ENCODE results near the gene TTPAL.

TTPAL gene

DNA sequence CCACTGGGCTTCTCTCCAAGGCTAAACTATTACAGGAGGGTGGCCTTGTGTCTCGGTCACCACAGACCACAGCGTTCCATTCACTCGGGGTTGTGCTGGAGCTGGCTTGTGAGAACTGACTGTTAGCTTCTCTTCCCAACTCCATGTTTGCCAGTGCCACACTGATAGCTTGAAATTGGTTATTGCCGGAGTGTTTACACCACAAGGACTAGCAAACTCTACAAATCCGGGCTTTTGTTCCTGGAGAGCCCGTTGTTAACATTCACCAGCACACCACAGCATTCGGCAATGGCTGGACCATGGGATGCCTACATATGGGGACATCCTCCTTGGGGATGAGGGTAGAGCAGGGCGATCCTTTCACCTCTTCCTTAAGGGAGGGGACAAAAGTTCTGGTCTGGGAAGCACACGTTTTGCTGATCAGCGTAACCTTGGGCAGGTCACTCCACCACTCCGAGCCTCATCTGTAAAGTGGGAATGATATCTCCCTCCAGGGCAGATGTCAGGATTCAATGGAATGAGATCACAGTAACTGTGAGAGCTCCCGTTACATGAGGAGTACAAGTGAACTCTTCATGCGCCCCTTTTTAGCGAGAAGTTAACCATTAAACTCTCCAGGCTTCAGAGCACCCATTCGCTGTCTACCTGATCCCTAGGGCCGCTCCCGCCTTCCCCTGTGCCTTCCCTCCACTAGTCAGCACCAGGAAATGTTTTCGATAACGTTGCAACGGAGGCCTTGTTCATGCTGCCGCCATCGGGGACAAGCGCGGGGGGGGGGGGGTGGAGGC is 41.7 kb upstream of the TTPAL start:
- Histone ChIP-seq H3K4me1 (no peaks in the 10 kb centered on the region), H3K9me3 (no peaks in the 10 kb centered on the region), H3K27me3 (ENCODE audit: low read depth) (peaks cover 7% of the 10 kb centered on the region), H3K4me3 (no peak overlapping the region), H3K36me3 (replicated peaks) (no peaks in the 10 kb centered on the region)
- in situ Hi-C loops (cut with MboI; ENCODE audit: low sequenced_read_pairs) = no loop called here
- DNase-seq (ENCODE audit: low spot score in 2 of 2) = no peak

DNA sequence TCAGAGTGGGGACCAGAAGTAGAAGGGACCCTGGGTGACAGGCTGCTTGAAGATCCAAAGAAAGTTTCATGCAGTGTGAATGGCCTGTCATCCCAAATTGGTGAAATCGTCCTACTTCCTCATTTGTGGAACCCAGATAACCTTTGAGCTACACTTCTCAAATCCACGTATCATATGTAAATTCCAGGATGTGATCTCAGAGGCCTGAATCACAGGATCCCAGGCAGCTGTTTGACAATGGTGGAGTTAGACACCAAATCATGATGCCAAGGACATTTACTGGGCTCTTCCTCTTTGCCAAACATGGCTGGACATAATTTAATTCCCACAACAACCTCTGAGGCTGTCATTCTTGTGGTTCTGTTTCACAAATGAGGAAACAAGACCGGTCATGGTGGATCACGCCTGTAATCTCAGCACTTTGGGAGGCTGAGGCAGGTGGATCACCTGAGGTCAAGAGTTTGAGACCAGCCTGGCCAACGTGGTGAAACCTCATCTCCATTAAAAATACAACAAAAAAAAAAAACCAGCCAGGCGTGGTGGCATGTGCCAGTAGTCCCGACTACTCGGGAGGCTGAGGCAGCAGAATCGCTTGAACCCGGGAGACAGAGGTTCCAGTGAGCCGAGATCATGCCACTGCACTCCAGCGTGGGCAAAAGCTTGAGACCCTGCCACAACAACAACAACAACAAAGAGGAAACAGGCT is 39.9 kb upstream of the TTPAL start:
- Histone ChIP-seq H3K36me3 (replicated peaks) (no peaks in the 10 kb centered on the region), H3K9me3 (no peaks in the 10 kb centered on the region), H3K27me3 (ENCODE audit: low read depth) (peaks cover 7% of the 10 kb centered on the region), H3K4me1 (no peaks in the 10 kb centered on the region), H3K4me3 (no peak overlapping the region)
- in situ Hi-C loops (cut with MboI; ENCODE audit: low sequenced_read_pairs) = no loop called here
- no peak for DNase-seq (ENCODE audit: low spot score in 2 of 2)

DNA sequence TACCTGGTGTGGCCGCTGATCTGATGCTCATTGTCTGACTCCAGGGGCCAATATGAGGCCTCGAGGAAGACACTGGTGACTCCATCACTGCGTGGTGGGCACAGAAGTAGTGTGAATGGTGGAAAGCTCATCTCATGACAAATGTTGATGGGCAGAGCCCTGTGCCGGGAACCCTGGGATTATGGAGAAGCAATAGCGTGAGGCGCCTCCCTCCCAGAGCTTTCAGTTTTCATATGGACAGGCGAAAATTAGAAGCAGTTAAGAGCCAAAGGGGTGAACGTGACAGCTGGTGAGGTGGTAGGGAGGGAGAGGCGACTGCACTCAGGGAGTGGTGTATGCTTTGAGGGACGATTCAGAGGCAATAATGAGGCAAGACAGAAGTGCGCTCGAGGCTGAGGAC is 39.3 kb upstream of the TTPAL start:
- H3K9me3 ChIP-seq = no peaks in the 10 kb centered on the region
- no peak for DNase-seq (ENCODE audit: low spot score in 2 of 2)
- no peaks in the 10 kb centered on the region for H3K36me3 ChIP-seq (replicated peaks)
- H3K4me3 ChIP-seq = no peak overlapping the region
- no peaks in the 10 kb centered on the region for H3K4me1 ChIP-seq
- H3K27me3 ChIP-seq (ENCODE audit: low read depth) = peaks cover 7% of the 10 kb centered on the region
- in situ Hi-C loops (cut with MboI; ENCODE audit: low sequenced_read_pairs) = no loop called here

DNA sequence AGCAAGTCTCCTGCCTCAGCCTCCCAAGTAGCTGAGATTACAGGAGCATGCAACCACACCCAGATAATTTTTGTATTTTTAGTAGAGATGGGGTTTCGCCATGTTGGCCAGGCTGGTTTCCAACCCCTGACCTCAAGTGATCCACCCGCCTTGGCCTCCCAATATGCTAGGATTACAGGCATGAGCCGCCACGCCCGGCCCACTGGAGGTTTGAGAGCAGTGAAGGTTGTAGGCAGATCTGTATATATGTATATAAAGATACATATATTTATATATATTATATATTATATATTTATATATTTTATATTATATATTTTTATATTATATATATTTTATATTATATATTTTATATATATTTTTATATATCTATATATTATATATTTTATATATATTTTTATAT is 38.2 kb upstream of the TTPAL start:
- no peaks in the 10 kb centered on the region for H3K36me3 ChIP-seq (replicated peaks)
- DNase-seq (ENCODE audit: low spot score in 2 of 2) = no peak
- no peak overlapping the region for H3K4me3 ChIP-seq
- no peaks in the 10 kb centered on the region for H3K9me3 ChIP-seq
- in situ Hi-C loops (cut with MboI; ENCODE audit: low sequenced_read_pairs) = no loop called here
- H3K4me1 ChIP-seq = no peaks in the 10 kb centered on the region
- H3K27me3 ChIP-seq (ENCODE audit: low read depth) = peaks cover 7% of the 10 kb centered on the region

DNA sequence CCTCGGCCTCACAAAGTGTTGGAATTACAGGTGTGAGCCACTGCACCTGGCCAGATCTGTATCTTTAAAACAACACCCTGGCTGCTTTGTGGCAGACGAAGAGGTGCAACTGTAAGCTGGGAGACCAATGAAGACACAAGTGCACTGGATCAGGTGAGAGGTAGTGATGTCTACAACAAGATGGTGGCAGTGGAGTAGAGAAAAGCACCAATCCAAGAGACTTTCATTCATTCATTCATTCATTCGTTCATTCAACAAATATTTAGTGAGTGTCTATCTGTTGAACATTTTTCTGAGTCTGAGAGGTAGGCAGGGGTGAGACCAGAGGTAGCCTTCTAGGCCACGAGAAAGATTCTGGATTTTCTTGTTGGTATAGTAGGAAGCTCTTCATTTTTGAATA is 36.9 kb upstream of the TTPAL start:
- in situ Hi-C loops (cut with MboI; ENCODE audit: low sequenced_read_pairs) = no loop called here
- H3K36me3 ChIP-seq (replicated peaks) = no peaks in the 10 kb centered on the region

DNA sequence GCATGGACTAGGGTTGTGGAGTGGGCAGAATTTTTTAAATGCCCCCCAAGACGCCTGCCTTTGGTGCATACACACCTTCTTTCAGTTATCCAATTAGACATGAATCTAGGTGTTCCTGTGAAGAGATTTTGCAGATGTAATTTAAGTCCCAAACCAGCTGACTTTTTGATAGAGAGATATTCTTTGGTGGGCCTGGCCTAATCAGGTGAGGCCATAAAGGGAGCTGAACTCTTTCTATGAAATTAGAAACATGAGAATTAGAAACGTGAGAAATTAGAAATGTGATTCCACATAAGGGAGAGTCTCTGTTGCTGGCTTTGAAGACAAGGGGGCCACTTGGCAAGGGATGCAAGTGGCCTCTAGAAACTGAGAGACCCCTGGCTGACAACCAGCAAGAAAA is 36.4 kb upstream of the TTPAL start:
- Histone ChIP-seq H3K4me3 (no peak overlapping the region), H3K4me1 (no peaks in the 10 kb centered on the region), H3K9me3 (no peaks in the 10 kb centered on the region), H3K36me3 (replicated peaks) (no peaks in the 10 kb centered on the region), H3K27me3 (ENCODE audit: low read depth) (no peaks in the 10 kb centered on the region)
- no peak for DNase-seq (ENCODE audit: low spot score in 2 of 2)
- in situ Hi-C loops (cut with MboI; ENCODE audit: low sequenced_read_pairs) = no loop called here

More for the DNA sequence above, 36.9 kb upstream of the TTPAL start:
- H3K4me1 ChIP-seq = no peaks in the 10 kb centered on the region
- no peaks in the 10 kb centered on the region for H3K9me3 ChIP-seq
- H3K4me3 ChIP-seq = no peak overlapping the region
- H3K27me3 ChIP-seq (ENCODE audit: low read depth) = no peaks in the 10 kb centered on the region; the same call in 1 of the 2 replicates
- DNase-seq (ENCODE audit: low spot score in 2 of 2) = no peak

DNA sequence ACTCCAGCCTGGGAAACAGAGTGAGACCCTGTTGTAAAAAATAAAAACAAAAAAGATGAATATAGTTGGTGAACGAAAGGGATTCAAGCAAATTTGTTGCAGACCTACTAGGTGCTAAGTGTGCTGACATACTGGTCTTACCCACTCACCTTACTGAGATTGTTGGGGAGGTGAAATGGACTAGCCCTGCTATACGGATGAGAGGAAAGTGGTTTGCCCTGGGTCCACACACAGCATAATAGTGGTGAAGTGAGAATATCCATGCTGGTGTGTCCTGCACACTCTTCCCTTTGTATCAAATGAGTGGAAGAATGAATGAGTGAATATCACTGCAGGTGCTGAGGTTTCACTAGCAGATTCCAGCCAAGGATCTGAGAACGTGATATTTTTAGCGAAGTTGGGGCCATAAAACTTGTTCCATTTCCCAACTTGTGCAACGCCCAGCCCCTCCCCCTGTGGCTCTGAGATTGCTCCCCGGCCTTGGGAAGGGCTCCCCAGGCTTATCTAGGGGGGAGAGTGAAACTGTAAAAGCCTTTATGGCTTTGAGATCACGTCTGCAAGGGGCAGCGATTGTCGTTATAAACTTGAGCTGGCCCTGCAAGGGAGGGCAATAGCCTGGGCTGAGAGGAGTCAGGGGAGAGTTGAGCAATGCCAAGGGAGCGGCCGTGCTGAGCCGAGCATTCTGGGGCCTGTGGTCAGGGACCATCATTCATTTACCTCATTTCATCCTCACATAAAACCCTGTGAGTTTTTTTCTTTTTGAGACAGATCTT is 33.2 kb upstream of the TTPAL start:
- in situ Hi-C loops (cut with MboI; ENCODE audit: low sequenced_read_pairs) = no loop called here
- H3K27me3 ChIP-seq (ENCODE audit: low read depth) = no peaks in the 10 kb centered on the region
- H3K4me3 ChIP-seq = no peak overlapping the region
- no peaks in the 10 kb centered on the region for H3K4me1 ChIP-seq
- no peak for DNase-seq (ENCODE audit: low spot score in 2 of 2)
- no peaks in the 10 kb centered on the region for H3K9me3 ChIP-seq
- no peaks in the 10 kb centered on the region for H3K36me3 ChIP-seq (replicated peaks)

DNA sequence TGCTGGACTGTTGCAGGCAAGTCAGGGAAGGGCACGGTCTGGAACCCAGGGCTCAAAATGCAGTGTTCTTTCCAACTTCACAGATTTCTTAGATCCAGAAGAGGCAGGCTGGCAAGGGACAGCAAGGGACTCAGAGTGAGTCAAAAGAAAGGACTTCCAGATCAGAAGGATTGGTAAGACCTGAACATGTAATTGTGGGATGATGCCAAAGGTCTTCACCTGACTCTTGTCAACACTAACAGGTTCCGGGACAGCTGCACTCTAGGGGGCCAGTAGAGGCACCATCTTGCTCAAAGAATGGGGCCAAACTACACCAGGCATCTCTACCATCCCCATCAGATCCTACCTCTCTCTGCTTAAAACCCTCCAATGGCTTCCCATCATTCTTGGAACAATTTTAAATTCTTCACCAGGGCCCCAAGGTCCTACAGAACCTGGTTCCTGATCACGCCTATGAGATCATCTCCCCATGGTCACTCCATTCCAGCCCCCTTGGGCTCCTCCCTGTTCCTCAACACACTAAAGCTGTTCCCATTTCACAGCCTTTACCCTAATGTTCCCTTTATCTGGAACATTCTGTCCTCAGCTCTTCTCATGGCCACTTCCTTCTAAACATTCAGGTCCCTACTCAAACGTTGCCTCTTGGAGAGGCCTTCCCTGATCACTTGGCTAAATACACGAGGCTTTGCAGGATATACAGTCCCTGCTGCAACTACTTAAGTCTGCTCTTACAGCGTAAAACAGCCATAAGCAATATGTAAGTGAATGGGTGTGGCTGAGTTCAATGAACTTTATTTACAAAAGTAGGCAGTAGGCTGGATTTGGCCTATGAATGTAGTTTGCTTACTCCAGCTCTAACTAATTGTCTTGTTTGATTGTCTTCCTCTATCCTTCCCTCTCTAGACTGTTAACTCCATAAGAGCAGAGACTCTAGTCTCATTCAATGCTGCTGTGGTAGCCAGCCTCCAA is 29.6 kb upstream of the TTPAL start:
- H3K4me3 ChIP-seq = no peak overlapping the region
- H3K27me3 ChIP-seq (ENCODE audit: low read depth) = no peaks in the 10 kb centered on the region
- in situ Hi-C loops (cut with MboI; ENCODE audit: low sequenced_read_pairs) = no loop called here
- H3K4me1 ChIP-seq = no peaks in the 10 kb centered on the region
- H3K36me3 ChIP-seq (replicated peaks) = no peaks in the 10 kb centered on the region
- H3K9me3 ChIP-seq = no peaks in the 10 kb centered on the region
- DNase-seq (ENCODE audit: low spot score in 2 of 2) = no peak

DNA sequence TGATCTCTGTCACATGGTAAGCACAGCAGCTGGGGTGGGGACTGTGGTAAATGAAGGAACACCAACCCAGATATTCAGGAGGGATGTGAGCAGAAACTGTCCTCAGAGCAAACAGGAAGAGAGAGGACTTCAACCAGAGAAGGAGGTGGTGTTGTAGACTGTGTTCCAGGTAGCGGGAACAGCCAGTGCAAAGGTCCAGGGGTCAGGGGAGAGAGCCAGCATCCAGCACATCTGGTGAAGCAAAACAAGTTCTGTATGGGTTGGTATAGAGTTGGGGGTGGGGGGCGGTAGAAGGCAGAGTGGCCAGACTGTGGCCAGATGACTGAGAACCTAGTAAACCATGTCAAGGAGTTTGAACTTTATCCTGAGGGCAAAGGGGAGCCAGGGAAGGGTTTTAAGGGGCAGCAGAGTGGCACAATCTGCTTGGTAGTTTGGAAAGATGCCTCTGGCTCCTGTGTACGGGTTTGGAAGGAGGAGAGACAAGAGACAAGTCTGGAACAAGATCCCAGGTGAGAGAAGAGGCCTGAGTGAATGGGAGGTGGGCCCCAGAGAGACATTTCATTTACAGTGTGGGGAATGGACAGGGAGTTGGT is 27.8 kb upstream of the TTPAL start:
- in situ Hi-C loops (cut with MboI; ENCODE audit: low sequenced_read_pairs) = no loop called here
- Histone ChIP-seq H3K36me3 (replicated peaks) (no peaks in the 10 kb centered on the region), H3K4me3 (no peak overlapping the region), H3K4me1 (no peaks in the 10 kb centered on the region), H3K9me3 (no peaks in the 10 kb centered on the region), H3K27me3 (ENCODE audit: low read depth) (no peaks in the 10 kb centered on the region)
- DNase-seq (ENCODE audit: low spot score in 2 of 2) = no peak

DNA sequence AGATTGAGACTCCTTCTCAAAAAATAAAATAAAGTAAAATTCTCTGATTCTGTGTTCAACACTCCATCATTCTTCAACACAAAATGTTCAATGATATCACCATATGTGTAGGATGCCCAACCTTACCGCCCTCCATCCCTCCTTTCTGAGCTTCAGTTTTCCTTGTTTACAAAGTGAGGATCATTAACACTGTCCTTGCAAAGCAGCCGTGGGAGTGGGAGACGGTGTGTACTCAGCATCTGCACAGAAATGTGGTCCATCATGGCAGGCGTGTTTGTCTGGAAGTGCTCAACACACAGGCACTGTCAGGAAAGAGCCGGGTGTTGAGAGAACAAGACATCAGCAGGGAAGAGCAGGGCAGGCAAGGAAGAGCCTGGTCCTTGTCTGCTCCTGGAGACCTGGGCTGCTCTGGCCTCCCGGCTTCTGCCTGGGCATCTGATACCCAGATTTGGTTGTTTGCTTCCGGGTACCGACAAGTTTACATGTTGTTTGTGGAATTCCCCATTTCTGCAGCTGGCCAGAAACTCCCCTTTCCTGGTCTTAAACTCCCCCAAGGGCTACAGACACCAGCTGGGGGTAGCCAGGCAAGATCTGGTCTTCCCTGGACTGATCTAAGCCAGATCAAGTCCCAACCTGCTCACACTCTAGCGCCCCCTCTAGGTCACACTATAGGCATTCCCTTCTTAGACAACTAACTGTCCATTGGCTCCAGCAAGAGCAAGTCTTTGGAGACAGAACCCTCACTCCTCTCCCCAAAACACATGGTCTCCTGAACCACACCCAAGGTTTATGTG is 26.7 kb upstream of the TTPAL start:
- no peaks in the 10 kb centered on the region for H3K9me3 ChIP-seq
- in situ Hi-C loops (cut with MboI; ENCODE audit: low sequenced_read_pairs) = no loop called here
- no peaks in the 10 kb centered on the region for H3K36me3 ChIP-seq (replicated peaks)
- no peaks in the 10 kb centered on the region for H3K4me1 ChIP-seq
- no peak overlapping the region for H3K4me3 ChIP-seq
- DNase-seq (ENCODE audit: low spot score in 2 of 2) = peak in 1 of 2 experiments; percentile 65
- H3K27me3 ChIP-seq (ENCODE audit: low read depth) = no peaks in the 10 kb centered on the region

DNA sequence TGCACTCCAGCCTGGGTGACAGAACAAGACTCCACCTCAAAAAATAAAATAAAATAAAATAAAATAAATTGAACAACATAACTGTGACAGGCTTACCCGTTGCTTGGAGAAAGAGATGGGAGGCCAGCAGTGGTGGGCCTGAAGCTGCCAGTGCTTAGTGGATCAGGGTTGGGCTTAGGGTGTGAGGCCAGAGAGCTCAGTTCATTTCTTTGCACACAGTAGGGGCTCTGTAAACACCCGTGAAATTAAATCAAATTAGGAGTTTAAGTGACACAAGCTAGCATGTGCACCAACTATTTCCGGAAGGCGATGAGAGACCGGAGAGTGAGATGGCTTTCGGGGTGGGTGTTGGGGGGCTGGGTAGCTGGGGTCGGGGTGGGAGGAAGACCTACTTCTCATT is 25.8 kb upstream of the TTPAL start:
- no peak for DNase-seq (ENCODE audit: low spot score in 2 of 2)
- H3K9me3 ChIP-seq = no peaks in the 10 kb centered on the region
- no peaks in the 10 kb centered on the region for H3K36me3 ChIP-seq (replicated peaks)
- H3K4me3 ChIP-seq = no peak overlapping the region
- no peaks in the 10 kb centered on the region for H3K4me1 ChIP-seq
- in situ Hi-C loops (cut with MboI; ENCODE audit: low sequenced_read_pairs) = no loop called here
- no peaks in the 10 kb centered on the region for H3K27me3 ChIP-seq (ENCODE audit: low read depth)

DNA sequence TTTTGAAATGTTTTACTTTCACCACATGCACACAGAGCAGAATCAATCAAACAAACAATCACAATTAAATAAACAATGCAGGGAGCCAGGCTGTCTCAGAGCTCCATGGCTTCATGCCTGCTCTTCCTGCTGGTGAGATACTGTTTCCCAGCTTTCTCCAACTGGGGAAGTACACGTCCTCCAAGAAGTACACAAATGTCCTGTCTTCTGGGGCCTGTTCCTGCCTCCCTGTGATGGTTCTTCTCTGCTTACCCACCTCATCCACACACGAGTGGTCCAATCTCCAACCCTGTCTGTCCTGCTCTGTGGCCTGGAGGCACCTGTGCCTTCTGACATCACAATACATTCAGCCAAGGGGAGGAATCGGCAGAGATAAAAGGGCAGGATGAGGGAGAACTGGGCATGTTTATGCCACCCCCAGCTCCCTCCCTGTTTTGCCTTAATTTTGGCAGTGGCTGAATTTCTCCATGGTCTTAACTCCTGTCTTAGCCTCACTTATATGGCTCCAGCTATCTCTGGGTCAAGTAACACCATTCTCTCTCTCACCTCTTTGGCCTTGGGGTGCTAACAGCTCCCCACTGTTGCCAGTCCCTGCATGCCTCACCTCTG is 25.3 kb upstream of the TTPAL start:
- DNase-seq (ENCODE audit: low spot score in 2 of 2) = no peak

More for the DNA sequence above, 25.3 kb upstream of the TTPAL start:
- H3K27me3 ChIP-seq (ENCODE audit: low read depth) = no peaks in the 10 kb centered on the region
- no peak overlapping the region for H3K4me3 ChIP-seq
- H3K36me3 ChIP-seq (replicated peaks) = no peaks in the 10 kb centered on the region
- H3K9me3 ChIP-seq = no peaks in the 10 kb centered on the region
- H3K4me1 ChIP-seq = no peaks in the 10 kb centered on the region
- in situ Hi-C loops (cut with MboI; ENCODE audit: low sequenced_read_pairs) = no loop called here

Data from HAP-1 (cell line).